Ovary (tissue), 3 donors: ENCODE data around the gene DDRGK1.

Experiments used
- CTCF ChIP-seq, 3 donors: fragments of 450-650 bp in 2 of 3; fragments of 200-600 bp in 1 of 3; IDR thresholded peaks; one replicate each; pipeline versions ENCODE4 v1.5.1 to v1.8.0; 2016 to 2022; ENCODE audit warnings: antibody characterized with exemption in 3 of 3, mild to moderate bottlenecking in 1 of 3
- EP300 ChIP-seq: sonication (generic); formaldehyde crosslinking; IDR thresholded peaks from one replicate; pipeline ENCODE4 v1.6.1; 2017; ENCODE audit warnings: antibody characterized with exemption
- POLR2A ChIP-seq: fragments of 450-650 bp; IDR thresholded peaks from one replicate; pipeline ENCODE4 v1.6.1; 2017; ENCODE audit warnings: antibody characterized with exemption, mild to moderate bottlenecking, moderate library complexity
- donor health status: DM: no; HTN: no; CAD: no.

GRCh38 chr20:3158968-3159431 is 45.5 kb downstream of the DDRGK1 start:
- no peak for TF ChIP-seq CTCF (IDR thresholded peaks at IDR 0.05)
- no peak for TF ChIP-seq POLR2A
- no peak for TF ChIP-seq EP300
